Stimulated activated CD8-positive, alpha-beta memory T cell treated with anti-CD3 and anti-CD28 coated beads, Interleukin-15, amount 100 ng/mL, for 4 hours (primary cell): ENCODE data around the gene KCNQ5.

Experiments used
- DNase-seq, 2 donors: peaks; one replicate each; pipeline ENCODE4 v3.0.0-alpha.2; 2020; ENCODE audit warnings: low read depth in 2 of 2

Gene KCNQ5

GRCh38 chr6:72676995-72677394, 55.1 kb downstream of the KCNQ5 start:
- DNase-seq: no peak

GRCh38 chr6:72677740-72678139, 55.9 kb downstream of the KCNQ5 start:
- no peak for DNase-seq

GRCh38 chr6:72683797-72684196, 61.9 kb downstream of the KCNQ5 start:
- DNase-seq: no peak

- DNase-seq: no peak
These were observed 67.5 kb downstream of the KCNQ5 start for GRCh38 chr6:72689107-72689954.

- no peak for DNase-seq
These were observed 69.4 kb downstream of the KCNQ5 start for GRCh38 chr6:72691249-72691648.

- DNase-seq: no peak
These were observed 74.2 kb downstream of the KCNQ5 start for GRCh38 chr6:72696055-72696454.

- no peak for DNase-seq
These were observed 77.3 kb downstream of the KCNQ5 start for GRCh38 chr6:72699159-72699558.

- no peak for DNase-seq
These were observed 80.6 kb downstream of the KCNQ5 start for GRCh38 chr6:72702421-72702820.

GRCh38 chr6:72703093-72703492, 81.2 kb downstream of the KCNQ5 start:
- DNase-seq: no peak

- no peak for DNase-seq
These were observed 83.1 kb downstream of the KCNQ5 start for GRCh38 chr6:72704979-72705378.

- no peak for DNase-seq
These were observed 87.6 kb downstream of the KCNQ5 start for GRCh38 chr6:72709431-72709830.

- no peak for DNase-seq
These were observed 89.9 kb downstream of the KCNQ5 start for GRCh38 chr6:72711731-72712130.

- no peak for DNase-seq
These were observed 91.0 kb downstream of the KCNQ5 start for GRCh38 chr6:72712910-72713309.

GRCh38 chr6:72715119-72715518, 93.3 kb downstream of the KCNQ5 start:
- DNase-seq: no peak

GRCh38 chr6:72716916-72717315, 95.1 kb downstream of the KCNQ5 start:
- no peak for DNase-seq

- DNase-seq: no peak
These were observed 98.6 kb downstream of the KCNQ5 start for GRCh38 chr6:72720464-72720863.

- DNase-seq: no peak
These were observed 99.5 kb downstream of the KCNQ5 start for GRCh38 chr6:72721346-72721745.

GRCh38 chr6:72724545-72724944, 102.7 kb downstream of the KCNQ5 start:
- no peak for DNase-seq

GRCh38 chr6:72728706-72729343, 107.0 kb downstream of the KCNQ5 start:
- DNase-seq: no peak

GRCh38 chr6:72733045-72733444, 111.2 kb downstream of the KCNQ5 start:
- DNase-seq: no peak

GRCh38 chr6:72738091-72738490, 116.2 kb downstream of the KCNQ5 start:
- DNase-seq: no peak

GRCh38 chr6:72739368-72739779, 117.5 kb downstream of the KCNQ5 start:
- no peak for DNase-seq

- DNase-seq: no peak
These were observed 118.3 kb downstream of the KCNQ5 start for GRCh38 chr6:72740135-72740534.
